Common myeloid progenitor, CD34-positive (primary cell): ENCODE measurements around the gene EPS8.

ENCODE experiments used
- CTCF ChIA-PET: fragments of 350-600 bp; sonication (Branson Sonifier 250); formaldehyde crosslinking; loops from one replicate; lab custom pipeline; 2021; ENCODE audit warnings: antibody characterized with exemption; lab: Charles Lee
- POLR2A ChIA-PET: fragments of 350-600 bp; sonication (Branson Sonifier 250); formaldehyde crosslinking; loops from one replicate; lab custom pipeline; 2021; ENCODE audit warnings: antibody characterized with exemption; lab: Charles Lee
- DNase-seq, 3 donors: peaks; one replicate each; pipeline versions ENCODE4 v3.0.0 to v3.0.0-alpha.2; 2013
- H3K27ac ChIP-seq, 2 experiments: 1 replicate in 1 of 2; 2 replicates in 1 of 2; pipeline ENCODE4 v1.7.0; 2013; ENCODE audit warnings: inconsistent platforms in 2 of 2, low read length in 2 of 2, mild to moderate bottlenecking in 2 of 2, low read depth in 1 of 2, moderate library complexity in 1 of 2; ENCODE audit not compliant: severe bottlenecking in 2 of 2, insufficient read depth in 1 of 2, poor library complexity in 1 of 2
- H3K27me3 ChIP-seq, 5 experiments: replicated peaks in 2 of 5; 1 replicate in 3 of 5; 2 replicates in 2 of 5; pipeline versions ENCODE4 v1.6.1 to v1.7.0; 2013; ENCODE audit warnings: low read length in 4 of 5, mild to moderate bottlenecking in 2 of 5, moderate library complexity in 2 of 5, inconsistent platforms in 1 of 5; ENCODE audit not compliant: insufficient read depth in 5 of 5, control insufficient read depth in 4 of 5
- H3K36me3 ChIP-seq, 4 experiments: 1 replicate in 2 of 4; 2 replicates in 2 of 4; pipeline versions ENCODE4 v1.6.1 to v1.7.0; 2013; ENCODE audit warnings: low read length in 3 of 4, control low read depth in 1 of 4, mild to moderate bottlenecking in 1 of 4; ENCODE audit not compliant: control insufficient read depth in 4 of 4, insufficient read depth in 4 of 4
- H3K4me1 ChIP-seq, 4 experiments: 1 replicate in 3 of 4; 2 replicates in 1 of 4; pipeline versions ENCODE4 v1.6.1 to v1.7.1; 2013; ENCODE audit warnings: low read length in 3 of 4, mild to moderate bottlenecking in 3 of 4, control low read depth in 1 of 4, inconsistent platforms in 1 of 4, moderate library complexity in 1 of 4; ENCODE audit not compliant: control insufficient read depth in 4 of 4, insufficient read depth in 4 of 4; ENCODE audit errors: control extremely low read depth in 1 of 4
- H3K4me3 ChIP-seq, 7 experiments: 1 replicate in 4 of 7; 2 replicates in 3 of 7; pipeline versions ENCODE4 v1.5.1 to v1.7.0; 2013; ENCODE audit warnings: mild to moderate bottlenecking in 7 of 7, low read length in 6 of 7, moderate library complexity in 6 of 7, inconsistent platforms in 2 of 7, low read depth in 2 of 7, control low read depth in 1 of 7; ENCODE audit not compliant: insufficient read depth in 4 of 7, control insufficient read depth in 1 of 7; ENCODE audit errors: extremely low read depth in 1 of 7
- H3K9me3 ChIP-seq, 5 experiments: 1 replicate in 4 of 5; 2 replicates in 1 of 5; pipeline versions ENCODE4 v1.6.1 to v1.7.1; 2013; ENCODE audit warnings: low read length in 4 of 5, mild to moderate bottlenecking in 2 of 5, inconsistent platforms in 1 of 5, low read depth in 1 of 5, moderate library complexity in 1 of 5; ENCODE audit not compliant: control insufficient read depth in 4 of 5, insufficient read depth in 2 of 5; ENCODE audit errors: control extremely low read depth in 1 of 5
- WGBS: methylation state at CpG from one replicate; pipeline ENCODE4 v1.1.5; 2013; ENCODE audit not compliant: insufficient coverage; 5-methylcytosine and 5-hydroxymethylcytosine counted together

The EPS8 gene

DNA sequence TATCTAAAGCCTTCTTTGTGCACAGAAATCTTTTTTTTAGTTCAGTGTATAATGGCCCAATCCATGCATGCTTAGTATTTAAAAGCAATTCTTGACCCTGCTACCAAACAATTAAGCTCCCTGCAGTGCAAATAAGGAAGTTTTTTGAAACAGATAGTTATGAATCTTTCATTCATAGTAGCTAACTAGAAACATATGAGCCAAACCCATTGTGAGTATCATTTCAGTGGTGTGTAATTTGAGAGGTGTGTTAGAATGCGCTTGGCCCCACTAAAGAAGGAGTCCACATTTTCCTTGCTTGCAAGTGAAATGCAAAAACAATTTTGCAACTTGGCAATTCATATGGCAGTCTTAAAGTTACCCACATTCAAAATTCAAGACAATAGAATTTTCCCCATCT lies 14.4 kb downstream of the EPS8 start:
- Histone ChIP-seq H3K4me1 (no peaks in the 10 kb centered on the region), H3K9me3 (no peaks in the 10 kb centered on the region), H3K4me3 (no peak overlapping the region), H3K27ac (no peak overlapping the region), H3K36me3 (no peaks in the 10 kb centered on the region), H3K27me3 (peaks cover 0 to 2% (median 0%) of the 10 kb centered on the region in 5 experiments)
- no peak for DNase-seq
- ChIA-PET CTCF (interaction anchor here (0.6 to 1.1 kb wide), 3 partner anchors 19 to 76 kb away, joined by 3 read pairs; no protein-coding TSS in a partner anchor), POLR2A (no interaction called here)
- no CpG with 5 or more reads among the region's 1 CpG for WGBS

DNA sequence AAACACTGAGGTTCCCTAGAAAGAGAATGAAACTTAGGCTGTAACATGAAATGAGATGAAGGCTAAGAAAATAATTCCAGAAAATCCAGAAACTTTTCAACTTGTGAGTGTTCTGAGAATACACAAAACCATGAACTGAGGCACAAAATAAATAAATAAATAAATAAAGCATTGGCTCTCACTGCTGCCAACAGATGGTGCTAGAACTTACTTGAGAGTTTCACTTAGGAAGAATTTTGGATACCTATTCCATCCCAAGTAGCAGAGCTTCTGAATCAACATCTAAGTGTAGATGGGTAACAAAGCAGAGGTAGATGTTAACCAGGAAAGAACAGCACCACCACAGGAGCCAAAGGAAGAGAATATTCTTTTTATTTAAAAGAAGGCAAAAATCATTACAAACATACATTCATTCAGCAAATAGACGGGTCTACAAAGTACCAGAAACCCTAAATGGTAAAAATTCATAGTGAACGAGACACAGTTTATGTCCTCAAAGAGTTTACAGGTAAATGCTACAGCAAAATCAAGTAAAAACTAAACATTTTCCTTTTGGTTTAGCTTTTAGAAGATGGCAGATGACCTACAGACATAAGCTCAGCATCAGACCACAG lies 16.7 kb downstream of the EPS8 start:
- CTCF ChIA-PET, result interaction anchor here (0.7 to 1.9 kb wide), 5 partner anchors 8 to 184 kb away, joined by 3 to 5 read pairs (median 3); no protein-coding TSS in a partner anchor

DNA sequence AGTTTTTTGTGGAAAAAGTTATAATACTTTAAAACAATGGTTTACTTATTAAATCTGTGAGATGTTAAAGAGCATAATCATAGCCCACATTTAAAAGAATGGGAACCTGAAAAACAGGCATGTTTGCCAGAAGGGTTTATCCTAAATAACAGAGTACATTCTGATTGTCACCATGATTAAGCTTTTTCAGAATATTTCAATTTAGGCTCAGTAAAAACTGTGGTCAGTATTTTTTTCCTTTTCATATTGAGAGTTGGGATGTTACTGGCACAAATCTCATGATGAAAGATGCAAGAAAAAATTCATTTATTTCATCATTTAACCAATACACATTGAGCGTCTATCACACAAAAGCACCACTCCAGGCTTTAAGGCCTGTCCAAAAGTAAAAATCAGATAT lies 18.6 kb downstream of the EPS8 start:
- 100% methylated on average over 1 of the region's 1 CpG for WGBS
- Histone ChIP-seq H3K27me3 (no peaks in the 10 kb centered on the region), H3K27ac (no peak overlapping the region), H3K4me3 (no peak overlapping the region), H3K4me1 (no peaks in the 10 kb centered on the region), H3K36me3 (no peaks in the 10 kb centered on the region), H3K9me3 (no peaks in the 10 kb centered on the region)
- DNase-seq, result no peak
- CTCF ChIA-PET, result interaction anchor here (0.9 to 1.6 kb wide), 2 partner anchors 85 to 128 kb away, joined by 3 read pairs; no protein-coding TSS in a partner anchor
- POLR2A ChIA-PET, result no interaction called here

More for the DNA sequence above, 16.7 kb downstream of the EPS8 start:
- Histone ChIP-seq H3K27me3 (peaks cover 0 to 2% (median 0%) of the 10 kb centered on the region in 5 experiments), H3K27ac (no peak overlapping the region), H3K4me3 (no peak overlapping the region), H3K36me3 (no peaks in the 10 kb centered on the region), H3K4me1 (no peaks in the 10 kb centered on the region), H3K9me3 (no peaks in the 10 kb centered on the region)
- WGBS, result 100% methylated on average over 2 of the region's 2 CpGs
- DNase-seq, result peak; percentile 16 to 25 (median 25)
- POLR2A ChIA-PET, result no interaction called here

DNA sequence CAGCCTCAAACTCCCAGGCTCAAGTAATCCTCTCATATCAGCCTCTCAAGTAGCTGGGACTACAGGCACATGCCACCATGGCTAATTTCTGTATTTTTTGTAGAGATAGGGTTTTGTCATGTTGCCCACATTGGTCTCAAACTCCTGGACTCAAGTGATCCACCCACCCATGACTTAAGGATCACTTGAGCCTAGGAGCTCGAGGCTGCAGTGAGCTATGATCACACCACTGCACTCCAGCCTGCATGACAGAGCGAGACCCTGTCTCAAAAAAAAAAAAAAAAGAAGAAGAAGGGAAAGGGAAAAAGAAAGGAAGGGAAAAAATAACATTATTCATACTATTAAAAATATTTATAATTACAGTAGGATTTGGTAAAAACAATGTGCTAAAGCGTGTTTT lies 19.2 kb downstream of the EPS8 start:
- Histone ChIP-seq H3K4me1 (no peaks in the 10 kb centered on the region), H3K9me3 (no peaks in the 10 kb centered on the region), H3K4me3 (no peak overlapping the region), H3K36me3 (no peaks in the 10 kb centered on the region), H3K27ac (no peak overlapping the region), H3K27me3 (no peaks in the 10 kb centered on the region)
- POLR2A ChIA-PET, result no interaction called here
- DNase-seq, result no peak
- CTCF ChIA-PET, result interaction anchor here (1.6 kb wide), 1 partner anchor 86 kb away, joined by 3 read pairs; no protein-coding TSS in a partner anchor
- no CpG with 5 or more reads among the region's 3 CpGs for WGBS

GRCh38 chr12:15769586-15769985 lies 19.6 kb downstream of the EPS8 start:
- CTCF ChIA-PET, result interaction anchor here (1.6 kb wide), 1 partner anchor 86 kb away, joined by 3 read pairs; no protein-coding TSS in a partner anchor
- POLR2A ChIA-PET, result no interaction called here
- Histone ChIP-seq H3K9me3 (no peaks in the 10 kb centered on the region), H3K27ac (no peak overlapping the region), H3K4me1 (no peaks in the 10 kb centered on the region), H3K27me3 (no peaks in the 10 kb centered on the region), H3K36me3 (no peaks in the 10 kb centered on the region), H3K4me3 (no peak overlapping the region)
- DNase-seq, result no peak
- WGBS, result 100% methylated on average over 1 of the region's 3 CpGs

- Histone ChIP-seq H3K4me3 (no peak overlapping the region), H3K9me3 (no peaks in the 10 kb centered on the region), H3K27ac (no peak overlapping the region), H3K27me3 (no peaks in the 10 kb centered on the region), H3K36me3 (no peaks in the 10 kb centered on the region), H3K4me1 (no peaks in the 10 kb centered on the region)
- no peak for DNase-seq
- ChIA-PET POLR2A (no interaction called here), CTCF (no interaction called here)
- WGBS, result 91% methylated on average over 2 of the region's 2 CpGs
Measured at GRCh38 chr12:15767301-15767700, 21.9 kb downstream of the EPS8 start.

- Histone ChIP-seq H3K27me3 (no peaks in the 10 kb centered on the region), H3K4me3 (no peak overlapping the region), H3K27ac (no peak overlapping the region), H3K36me3 (no peaks in the 10 kb centered on the region), H3K9me3 (no peaks in the 10 kb centered on the region), H3K4me1 (no peaks in the 10 kb centered on the region)
- no peak for DNase-seq
- CTCF ChIA-PET, result no interaction called here
- 100% methylated on average over 1 of the region's 1 CpG for WGBS
- POLR2A ChIA-PET, result no interaction called here
Measured at GRCh38 chr12:15763328-15763727, 25.9 kb downstream of the EPS8 start.
